Right lobe of liver (tissue), 6 donors: Measurements from ENCODE around the gene HDLBP. TPM values are rescaled to one million over a fixed set of nuclear protein-coding genes. Genes with fewer than 3 reads are reported as not detected.

Experiments used
- ATAC-seq, 4 donors: fragments of 200-7000 bp; cut with Tn5 transposase; one replicate each; pipeline ENCODE4 v1.9.1; 2020; ENCODE audit warnings: mild to moderate bottlenecking in 4 of 4, moderate library complexity in 4 of 4
- DNase-seq, 3 donors: peaks; one replicate each; pipeline ENCODE4 v3.0.0-alpha.2; 2020
- H3K27ac ChIP-seq, 3 donors: fragments of 200-600 bp; one replicate each; pipeline ENCODE4 v1.8.0; 2022
- H3K27me3 ChIP-seq, 2 donors: fragments of 200-600 bp; one replicate each; pipeline ENCODE4 v1.8.0; 2022
- H3K36me3 ChIP-seq, 4 donors: fragments of 200-600 bp; sonication (generic) in 1 of 4; one replicate each; pipeline versions ENCODE4 v1.5.1 to v1.8.0; 2017 to 2022; ENCODE audit warnings: control low read depth in 1 of 4
- H3K4me1 ChIP-seq, 4 donors: fragments of 200-600 bp; sonication (generic) in 1 of 4; one replicate each; pipeline versions ENCODE4 v1.5.1 to v1.8.0; 2017 to 2022; ENCODE audit warnings: control low read depth in 1 of 4
- H3K4me3 ChIP-seq, 3 donors: fragments of 200-600 bp; one replicate each; pipeline ENCODE4 v1.8.0; 2022
- H3K9me3 ChIP-seq, 4 donors: fragments of 200-600 bp; sonication (generic) in 1 of 4; one replicate each; pipeline versions ENCODE4 v1.5.1 to v1.8.0; 2017 to 2022; ENCODE audit warnings: control low read depth in 1 of 4
- POLR2A ChIP-seq: fragments of 450-650 bp; IDR thresholded peaks from one replicate; pipeline ENCODE4 v1.6.1; 2017; ENCODE audit warnings: antibody characterized with exemption, mild to moderate bottlenecking
- WGBS: methylation state at CpG from one replicate; pipeline ENCODE4 v1.1.6; 2018; ENCODE audit warnings: low coverage, low lambda C conversion rate; ENCODE audit not compliant: insufficient coverage; ENCODE audit errors: missing lambda C conversion rate; 5-methylcytosine and 5-hydroxymethylcytosine counted together
- intact Hi-C, 2 donors: fragments of 100-400 bp; cut with DNase I; formaldehyde crosslinking; loops; one replicate each; pipeline versions ENCODE4 v1.11.2 to v1.14.1; 2022
- total RNA-seq, 6 experiments: library from RNA; depleted of rRNA in 2 of 6; stranded (reverse); fragments of >200 nt in 2 of 6; fragmentation: NEBNext Ultra II Directional in 3 of 6; extraction: Animal tissue kit (Norgen Biotek cat#: 25700) in 3 of 6; gene quantifications; one replicate each; pipeline versions ENCODE4 v1.1.0 to v1.2.4, GENCODE V29; 2016 to 2023
- TF ChIP-seq, protein P1 (sequence below), 4 donors: fragments of 200-600 bp in 3 of 4; fragments of 450-650 bp in 1 of 4; IDR thresholded peaks; one replicate each; pipeline versions ENCODE4 v1.5.1 to v1.8.0; 2016 to 2022; ENCODE audit warnings: antibody characterized with exemption in 4 of 4, mild to moderate bottlenecking in 2 of 4
- donor health status: DM: no; HTN: yes; CAD: no.
- donor health status: DM: no; HTN: no; CAD: no.
- donor health status: DM: no; HTN: no; CAD: no.
- donor health status: DM: no; HTN: yes; CAD: no.
- donor health status: DM: no; HTN: yes; CAD: no.

The HDLBP gene
- total RNA-seq, 6 experiments from 2014 or later, result 341 to 557 (median 479) TPM

DNA sequence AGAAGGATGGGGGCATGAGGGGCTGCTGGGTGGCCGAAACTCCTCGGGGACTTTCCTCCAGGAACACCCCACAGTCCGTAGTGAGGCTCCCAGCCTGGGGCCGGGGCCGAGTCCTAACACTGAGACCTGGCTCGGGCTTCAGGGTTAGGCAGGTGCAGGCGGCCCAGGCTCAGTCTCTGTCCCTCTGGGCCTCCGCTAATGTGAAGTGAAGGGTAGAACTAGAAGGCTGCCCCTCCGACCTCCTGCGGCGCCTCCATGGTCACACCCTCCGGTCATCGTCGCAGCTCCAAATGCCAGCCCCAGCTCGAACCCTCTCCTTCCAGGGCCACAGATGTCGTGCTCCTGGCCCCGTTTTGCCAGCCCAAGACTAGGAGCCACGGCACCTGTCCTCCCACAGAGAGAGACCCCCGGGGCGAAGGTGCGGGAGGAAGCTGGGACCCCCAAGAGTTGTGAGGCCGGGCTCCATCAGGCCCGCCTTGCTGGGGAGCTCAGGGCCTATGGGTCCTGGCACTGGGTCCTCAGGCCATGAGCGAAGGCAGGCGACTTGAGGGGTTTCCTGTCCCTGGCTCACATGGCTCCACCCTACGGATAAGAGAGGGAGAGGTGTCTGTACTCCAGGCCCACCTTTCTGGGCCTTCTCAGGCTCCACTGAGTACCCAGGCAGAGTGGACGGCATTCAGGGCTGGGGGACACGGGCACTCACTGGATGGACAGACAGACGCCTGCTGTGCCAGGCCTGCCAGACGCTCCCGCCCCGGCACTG, 126.2 kb downstream of the HDLBP start:
- Histone ChIP-seq H3K27ac (no peak overlapping the region), H3K4me1 (no peaks in the 10 kb centered on the region), H3K9me3 (no peaks in the 10 kb centered on the region), H3K27me3 (no peaks in the 10 kb centered on the region), H3K36me3 (no peaks in the 10 kb centered on the region), H3K4me3 (no peak overlapping the region)
- ATAC-seq (no peak), DNase-seq (no peak)
- intact Hi-C loops, result no loop called here
- TF ChIP-seq, protein P1, sequence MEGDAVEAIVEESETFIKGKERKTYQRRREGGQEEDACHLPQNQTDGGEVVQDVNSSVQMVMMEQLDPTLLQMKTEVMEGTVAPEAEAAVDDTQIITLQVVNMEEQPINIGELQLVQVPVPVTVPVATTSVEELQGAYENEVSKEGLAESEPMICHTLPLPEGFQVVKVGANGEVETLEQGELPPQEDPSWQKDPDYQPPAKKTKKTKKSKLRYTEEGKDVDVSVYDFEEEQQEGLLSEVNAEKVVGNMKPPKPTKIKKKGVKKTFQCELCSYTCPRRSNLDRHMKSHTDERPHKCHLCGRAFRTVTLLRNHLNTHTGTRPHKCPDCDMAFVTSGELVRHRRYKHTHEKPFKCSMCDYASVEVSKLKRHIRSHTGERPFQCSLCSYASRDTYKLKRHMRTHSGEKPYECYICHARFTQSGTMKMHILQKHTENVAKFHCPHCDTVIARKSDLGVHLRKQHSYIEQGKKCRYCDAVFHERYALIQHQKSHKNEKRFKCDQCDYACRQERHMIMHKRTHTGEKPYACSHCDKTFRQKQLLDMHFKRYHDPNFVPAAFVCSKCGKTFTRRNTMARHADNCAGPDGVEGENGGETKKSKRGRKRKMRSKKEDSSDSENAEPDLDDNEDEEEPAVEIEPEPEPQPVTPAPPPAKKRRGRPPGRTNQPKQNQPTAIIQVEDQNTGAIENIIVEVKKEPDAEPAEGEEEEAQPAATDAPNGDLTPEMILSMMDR (IDR thresholded peaks at IDR 0.05), result no peak
- TF ChIP-seq POLR2A, result no peak
- 81% methylated on average over 6 of the region's 32 CpGs for WGBS

DNA sequence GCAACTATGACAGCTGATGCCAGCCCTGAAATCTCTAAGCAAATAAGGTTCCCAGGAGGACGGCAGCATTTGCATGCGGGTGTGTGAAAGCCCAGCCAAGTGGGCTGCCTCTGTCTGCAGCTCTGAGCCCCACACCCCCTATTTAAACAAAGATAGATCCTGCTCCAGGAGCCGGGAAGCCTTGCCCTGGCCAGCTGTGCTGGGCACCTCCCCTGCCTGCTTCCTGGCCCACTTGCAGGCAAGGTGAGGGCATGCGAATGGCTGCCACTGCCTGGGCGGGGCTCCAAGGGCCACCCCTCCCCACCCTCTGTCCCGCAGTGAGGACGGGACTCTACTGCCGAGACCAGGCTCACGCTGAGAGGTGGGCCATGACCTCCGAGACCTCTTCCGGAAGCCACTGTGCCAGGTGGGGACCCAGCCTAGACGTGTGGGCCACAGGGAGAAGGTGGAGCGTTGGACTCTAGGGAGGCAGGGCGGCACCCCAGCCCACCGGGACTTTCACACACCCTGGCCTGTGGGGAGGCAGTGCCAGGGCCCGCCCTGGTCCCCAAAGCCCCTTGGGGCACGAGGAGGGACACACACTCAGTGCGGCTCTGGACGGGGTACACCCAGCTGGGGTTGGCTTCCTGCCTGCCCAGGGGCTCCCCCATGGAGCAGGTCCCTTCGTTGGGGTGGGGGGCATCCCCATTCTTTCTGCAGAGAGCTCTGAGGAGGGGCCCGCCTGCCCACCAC, 126.9 kb downstream of the HDLBP start, which contains the start of gene ANO7:
TSS of gene ANO7 (plus strand) at position 317 of the 732 bp plus-strand sequence. CDS start 1,387 bp downstream, outside the sequence.
- WGBS, result 40% methylated on average over 1 of the region's 21 CpGs
- TF ChIP-seq POLR2A, result no peak
- no peaks in the 10 kb centered on the region for H3K27me3 ChIP-seq
- H3K4me1 ChIP-seq, result no peaks in the 10 kb centered on the region
- intact Hi-C loops, result no loop called here
- no peak within 1 kb of the TSS for H3K4me3 ChIP-seq
- no peaks in the 10 kb centered on the region for H3K9me3 ChIP-seq
- DNase-seq, result no peak
- H3K27ac ChIP-seq, result no peak within 1 kb of the TSS
- no peaks in the 10 kb centered on the region for H3K36me3 ChIP-seq
- ATAC-seq, result peak in 2 of 4 donors; percentile 6 to 25

- Histone ChIP-seq H3K9me3 (no peaks in the 10 kb centered on the region), H3K36me3 (peaks cover 0 to 3% (median 0%) of the 10 kb centered on the region in 4 donors), H3K27ac (no peak overlapping the region), H3K4me1 (no peaks in the 10 kb centered on the region), H3K4me3 (no peak overlapping the region), H3K27me3 (no peaks in the 10 kb centered on the region)
- no peak for TF ChIP-seq POLR2A
- TF ChIP-seq, protein P1 (IDR thresholded peaks at IDR 0.05), result no peak
- DNase-seq, result no peak
- intact Hi-C loops, result no loop called here
- no peak for ATAC-seq
- WGBS, result 0% methylated on average over 1 of the region's 4 CpGs
Observed at GRCh38 chr2:241187918-241188234, 127.6 kb downstream of the HDLBP start.

DNA sequence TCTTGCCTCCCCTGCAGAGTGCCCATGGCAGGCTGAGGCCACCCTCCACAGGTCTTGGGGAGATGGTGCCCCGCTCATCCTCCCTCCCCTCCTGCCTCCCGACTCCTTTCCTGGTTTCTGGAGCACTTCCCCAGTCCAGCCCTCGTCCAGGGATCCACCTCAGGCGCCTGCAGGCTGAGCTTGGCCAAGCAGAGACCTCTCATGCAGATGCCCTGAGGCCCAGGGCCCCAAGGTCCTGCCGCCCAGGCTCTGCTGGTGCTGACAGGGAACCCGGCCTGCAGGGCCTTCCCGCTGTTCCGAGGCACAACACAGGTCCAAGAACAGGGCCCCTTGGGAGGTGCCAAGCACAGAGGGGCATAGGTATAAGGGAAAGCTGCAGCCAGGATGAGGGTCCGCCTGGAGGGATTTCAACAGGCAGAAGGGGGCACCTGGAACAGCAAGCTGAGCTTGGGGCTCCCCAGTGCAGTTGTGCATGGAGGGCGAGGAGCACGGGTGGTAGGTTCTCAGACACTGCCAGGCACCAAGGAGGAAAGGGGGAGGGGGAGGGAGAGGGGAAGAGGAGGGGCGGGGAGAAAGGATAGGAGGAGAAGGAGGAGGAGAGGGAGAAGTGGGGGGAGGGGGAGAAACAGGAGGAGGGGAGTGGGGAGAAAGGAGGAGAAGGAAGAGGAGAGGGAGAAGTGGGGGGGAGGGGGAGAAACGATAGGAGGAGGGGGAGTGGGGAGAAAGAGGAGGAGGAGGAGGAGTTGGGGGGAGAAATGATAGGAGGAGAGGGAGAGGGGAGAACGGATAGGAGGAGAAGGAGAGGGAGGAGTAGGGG, 128.2 kb downstream of the HDLBP start:
- WGBS, result 60% methylated on average over 13 of the region's 14 CpGs
- ATAC-seq, result no peak
- Histone ChIP-seq H3K4me3 (no peak overlapping the region), H3K27me3 (no peaks in the 10 kb centered on the region), H3K4me1 (no peaks in the 10 kb centered on the region), H3K27ac (no peak overlapping the region), H3K9me3 (no peaks in the 10 kb centered on the region), H3K36me3 (peaks cover 0 to 8% (median 0%) of the 10 kb centered on the region in 4 donors)
- intact Hi-C loops, result no loop called here
- TF ChIP-seq POLR2A, result no peak
- TF ChIP-seq, protein P1 (IDR thresholded peaks at IDR 0.05), result no peak
- no peak for DNase-seq
